Hematopoietic multipotent progenitor cell (in vitro differentiated cells): ENCODE data around the gene BMP8B. TPM values are rescaled to one million over a fixed set of nuclear protein-coding genes. Genes with fewer than 3 reads are reported as not detected.
A peak's percentile ranks its signal among the peaks of the same experiment; 100 is the strongest.
"Not testable (repeated sequence)": the region's sequence is repeated elsewhere in the genome, so short reads cannot be mapped to it uniquely, and the experiment has no call there.

Experiments
- DNase-seq, 3 donors: peaks; one replicate each; pipeline ENCODE4 v3.0.0-alpha.2; 2011 to 2015; ENCODE audit warnings: low read depth in 2 of 3, low spot score in 2 of 3
- total RNA-seq: library from RNA; depleted of rRNA; stranded (reverse); fragments of >200 nt; gene quantifications from one replicate; pipeline ENCODE4 v1.2.3, GENCODE V29; 2012

Gene BMP8B
- total RNA-seq, 1 donor = 0.27 TPM

GRCh38 chr1:39779821-39780220, 8.8 kb downstream of the BMP8B start:
- no peak for DNase-seq

DNA sequence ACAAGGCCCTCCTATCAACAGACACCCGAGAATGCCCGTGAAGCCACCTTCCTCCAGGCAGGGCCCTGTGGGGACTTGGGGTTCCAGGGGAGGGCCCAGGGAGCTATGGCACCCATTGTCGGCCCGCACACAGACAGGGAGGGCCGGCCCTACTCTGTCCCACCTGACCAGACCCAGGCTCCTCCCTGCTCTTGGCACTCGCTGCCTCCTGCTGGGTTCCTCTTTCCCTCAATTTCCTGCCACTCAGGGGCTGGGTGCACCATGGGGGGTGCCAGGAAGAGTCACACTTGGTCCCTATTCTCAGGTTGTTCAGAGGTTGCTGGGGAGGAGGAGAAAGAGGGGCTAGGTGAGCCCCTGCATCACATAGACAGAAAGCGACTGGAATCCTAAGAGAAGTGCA, 9.5 kb downstream of the BMP8B start:
- peak in 1 of 3 donors; percentile 52 for DNase-seq

GRCh38 chr1:39778463-39779099, 10.1 kb downstream of the BMP8B start:
- DNase-seq = not testable (repeated sequence)

DNA sequence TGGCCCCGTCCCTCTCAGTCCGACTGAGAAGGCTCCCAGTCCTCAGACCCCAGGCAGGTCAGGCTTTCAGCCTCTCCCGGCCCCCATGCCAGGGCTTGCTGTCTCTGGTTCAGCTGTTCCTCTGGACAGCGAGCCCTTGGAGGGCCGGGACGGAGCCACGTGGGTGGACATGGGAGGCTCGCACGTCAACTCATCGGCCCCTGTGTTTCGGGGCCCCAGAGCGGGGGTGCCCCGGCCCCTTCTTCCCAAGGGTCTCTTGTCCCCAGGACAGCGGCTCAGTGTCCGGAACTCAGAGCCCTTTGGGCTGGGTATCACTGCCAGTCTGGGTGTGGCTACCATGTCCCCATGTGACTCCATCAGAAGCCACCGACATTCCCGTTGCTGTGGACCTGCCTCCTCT, 10.8 kb downstream of the BMP8B start:
- not testable (repeated sequence) for DNase-seq

DNA sequence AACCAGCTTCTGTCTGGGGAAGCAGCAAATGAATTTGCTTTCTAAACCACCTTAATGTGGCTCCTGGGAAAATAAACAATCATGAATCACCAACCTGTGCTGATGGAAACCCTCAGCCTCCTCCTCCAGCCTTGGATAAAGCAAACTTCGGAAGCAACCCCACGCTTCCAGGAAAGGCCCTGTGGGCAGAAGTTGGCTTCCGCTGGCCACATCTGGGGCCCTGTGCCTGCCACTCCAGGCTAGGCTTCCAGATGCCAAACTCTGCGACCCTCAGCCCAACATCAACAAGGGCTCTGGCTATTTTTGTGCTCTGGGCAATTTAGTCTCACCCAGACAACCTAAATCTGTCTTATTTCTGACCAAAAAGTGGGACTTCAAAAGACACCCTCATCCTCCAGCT, 11.4 kb downstream of the BMP8B start:
- DNase-seq = no peak

DNA sequence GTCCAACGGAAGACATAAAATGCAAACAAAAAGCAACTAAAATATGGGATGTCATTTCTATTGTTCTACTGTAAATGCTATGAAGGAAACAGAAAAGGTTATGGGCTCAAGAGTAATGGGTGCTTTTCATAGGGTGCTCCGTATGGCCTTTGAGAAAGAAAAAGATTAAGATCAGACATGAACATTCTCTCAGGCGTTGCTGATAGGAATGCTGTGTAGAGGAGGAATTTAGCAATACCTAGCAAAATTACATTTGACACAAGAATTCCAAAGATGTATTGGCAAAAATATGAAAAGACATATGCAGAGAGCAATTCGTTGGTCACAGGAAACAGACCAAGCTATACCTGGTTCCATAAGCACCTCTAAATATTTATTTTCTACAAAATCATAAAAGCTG, 11.8 kb downstream of the BMP8B start:
- no peak for DNase-seq

- no peak for DNase-seq
Measured at GRCh38 chr1:39776400-39776713, 12.3 kb downstream of the BMP8B start.

DNA sequence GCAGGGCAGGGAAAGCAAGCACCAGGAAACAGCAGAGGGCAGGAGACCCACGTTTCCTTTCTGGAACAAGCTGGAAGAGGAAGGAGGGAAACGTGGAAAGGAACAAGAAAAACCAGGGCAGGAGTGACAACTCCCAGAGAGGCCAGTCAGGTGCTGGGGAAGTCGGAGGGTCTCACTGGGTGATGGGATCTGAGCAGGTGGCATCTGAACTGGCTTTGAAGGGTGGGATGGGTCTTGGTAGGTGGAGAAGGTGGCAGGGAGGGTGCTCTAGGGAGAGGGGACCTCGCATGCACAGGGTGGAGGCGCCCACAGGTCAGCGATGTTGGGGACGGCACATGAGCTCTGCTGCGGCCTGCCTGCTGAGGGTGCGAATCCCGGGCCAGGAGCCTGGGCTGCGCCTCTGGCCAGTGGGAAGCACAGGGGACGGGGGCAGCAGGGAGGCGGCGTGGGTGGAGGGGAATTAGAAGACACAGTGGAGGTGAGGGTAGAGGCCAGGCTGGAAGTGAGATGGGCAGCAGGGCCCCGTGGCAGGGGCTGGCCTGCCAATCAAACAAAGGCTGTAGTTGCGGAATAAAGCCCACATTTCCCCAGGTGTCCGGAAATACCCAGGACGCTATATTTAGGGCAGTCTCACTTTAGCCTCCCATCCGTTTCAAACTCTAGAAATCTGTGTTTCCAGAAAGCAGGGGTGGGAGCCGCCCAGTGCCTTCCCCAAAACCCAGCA, 12.8 kb downstream of the BMP8B start:
- DNase-seq = not testable (repeated sequence)

- not testable (repeated sequence) for DNase-seq
Measured at GRCh38 chr1:39775141-39775540, 13.5 kb downstream of the BMP8B start.

DNA sequence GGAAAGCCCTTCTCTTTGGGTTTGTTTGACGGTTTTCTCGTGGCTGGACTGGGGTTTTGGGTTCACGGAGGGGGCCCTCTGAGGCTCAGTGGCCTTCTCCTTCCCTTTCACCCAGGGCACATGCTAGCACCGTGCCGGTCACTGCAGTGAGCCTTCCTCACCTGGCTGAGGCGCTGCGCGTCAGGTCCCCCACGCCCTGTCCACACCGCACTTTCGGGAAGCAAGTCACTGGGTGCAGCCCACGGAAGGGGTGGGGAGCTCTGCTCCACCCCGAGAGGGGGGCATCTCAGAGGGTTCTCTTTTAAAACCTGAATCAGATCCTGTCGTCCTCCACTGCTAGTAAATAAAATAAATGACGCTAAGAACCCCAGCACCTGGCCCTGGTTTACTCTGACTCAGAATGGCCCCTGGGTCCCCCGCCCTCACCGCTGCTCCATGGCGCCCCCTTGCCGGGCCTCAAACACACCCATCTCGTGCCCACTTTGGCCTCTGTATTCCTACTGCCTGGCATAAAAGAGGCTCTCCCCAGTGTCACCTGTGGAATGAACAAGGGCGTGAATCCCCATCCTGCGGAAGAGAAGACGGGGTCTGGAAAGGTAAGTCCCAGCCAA, 15.2 kb downstream of the BMP8B start:
- not testable (repeated sequence) for DNase-seq

DNA sequence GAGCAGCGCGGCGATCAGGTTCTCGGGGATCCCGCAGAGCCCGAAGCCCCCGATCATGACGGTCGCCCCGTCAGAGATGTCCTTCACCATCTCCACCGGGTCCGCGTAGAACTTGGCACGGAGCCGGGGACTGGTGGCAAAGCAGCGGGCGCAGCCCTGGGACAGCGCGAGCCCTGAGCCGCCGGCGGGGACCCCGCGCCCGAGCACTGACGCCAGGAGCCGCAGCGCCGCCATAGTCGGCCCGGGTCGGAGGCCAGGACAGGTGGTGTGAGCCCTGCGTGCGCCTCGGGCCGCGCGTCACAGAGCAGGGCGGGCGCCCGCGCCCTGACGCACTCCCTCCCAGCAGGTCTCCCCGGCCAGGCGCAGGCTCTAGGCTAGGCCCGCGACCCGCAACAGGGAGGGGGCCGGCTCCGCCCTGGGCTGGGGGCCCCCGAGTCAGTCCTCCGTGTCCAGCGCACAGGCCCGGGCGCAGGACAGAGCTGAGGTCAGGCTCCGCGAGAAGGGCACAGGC, 17.6 kb downstream of the BMP8B start, which contains the start of gene OXCT2:
Gene OXCT2 (minus strand): TSS at position 327 of the 511 bp plus-strand sequence. CDS start 93 bp downstream, at position 234.
- not testable (repeated sequence) for DNase-seq

DNA sequence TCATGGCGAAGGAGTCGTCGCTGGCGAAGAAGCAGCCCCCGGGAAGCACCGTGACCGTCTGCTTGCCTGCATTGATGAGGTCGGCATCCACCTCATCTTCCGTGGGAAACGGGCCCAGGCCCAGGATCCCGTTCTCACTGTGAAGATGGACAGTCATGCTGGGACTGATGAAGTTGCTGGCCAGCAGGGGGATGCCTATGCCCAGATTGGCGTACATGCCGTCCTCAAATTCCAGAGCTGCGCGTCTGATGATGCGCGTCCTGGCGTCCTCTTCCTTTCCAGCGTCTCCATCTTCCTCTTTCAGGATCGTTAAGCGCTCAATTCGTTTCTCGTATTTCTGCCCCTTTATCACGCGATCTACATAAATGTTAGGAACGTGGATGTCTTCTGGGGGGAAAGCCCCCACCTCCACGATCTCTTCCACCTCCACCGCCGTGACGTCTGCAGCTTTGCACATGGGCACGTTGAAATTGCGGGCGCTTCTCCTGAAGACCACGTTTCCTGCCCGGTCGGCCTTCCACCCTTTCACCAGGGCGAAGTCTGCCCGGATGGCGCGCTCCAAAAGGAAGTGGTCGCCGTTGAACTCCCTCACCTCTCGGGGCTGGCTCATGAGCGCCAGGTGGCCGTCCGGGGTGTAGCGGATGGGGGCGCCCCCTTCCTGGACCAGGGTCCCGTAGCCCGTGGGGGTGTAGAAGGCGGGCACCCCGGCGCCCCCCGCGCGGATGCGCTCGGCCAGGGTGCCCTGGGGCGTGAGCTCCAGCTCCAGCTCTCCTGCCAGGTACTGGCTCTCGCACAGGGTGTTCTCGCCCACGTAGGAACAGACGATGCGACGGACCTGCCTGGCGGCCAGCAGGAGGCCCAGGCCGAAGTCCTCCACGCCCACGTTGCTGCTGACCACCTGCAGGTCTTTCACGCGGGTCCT, 18.3 kb downstream of the BMP8B start:
- peak in 1 of 3 donors; percentile 15 for DNase-seq

DNA sequence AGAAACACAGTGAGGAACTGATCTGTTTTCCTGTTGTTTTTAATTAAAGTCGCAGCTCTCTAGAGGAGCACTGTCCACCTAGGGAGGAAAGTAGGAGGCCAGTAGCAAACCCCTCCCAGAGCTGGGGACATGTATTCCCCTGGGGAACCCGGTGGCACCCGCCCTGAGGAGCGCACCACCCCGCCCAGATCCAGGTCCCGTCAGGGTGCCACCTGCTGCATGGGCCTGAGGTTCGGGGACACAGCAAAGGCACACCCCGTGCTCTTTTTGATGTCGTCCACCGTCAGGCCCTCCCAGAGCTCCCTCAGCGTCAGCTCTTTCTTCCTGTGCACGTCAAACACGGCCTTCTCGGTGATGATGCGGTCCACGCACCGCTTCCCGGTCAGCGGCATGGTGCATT, 19.2 kb downstream of the BMP8B start:
- DNase-seq = not testable (repeated sequence)

GRCh38 chr1:39766466-39766865, 22.2 kb downstream of the BMP8B start:
- not testable (repeated sequence) for DNase-seq

DNA sequence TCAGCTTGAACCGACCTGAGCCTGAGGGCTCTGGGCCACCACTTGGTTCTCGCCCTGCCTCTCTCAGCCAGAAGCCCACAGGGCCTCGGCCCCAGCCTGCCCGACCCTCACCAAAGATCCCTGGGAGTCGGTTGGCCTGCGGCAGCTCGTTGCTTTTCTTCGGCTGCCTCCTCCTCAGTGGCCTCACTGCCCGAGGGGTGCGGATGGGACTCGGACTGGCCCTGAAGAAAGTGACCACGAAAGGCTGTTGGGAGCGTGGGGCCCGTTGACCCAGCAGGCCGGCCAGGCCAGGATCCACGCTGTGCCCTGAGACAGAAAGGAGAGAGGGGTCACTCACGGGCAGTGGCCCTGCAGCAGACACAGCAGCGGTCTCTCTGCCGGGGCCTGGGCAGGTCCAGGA, 24.2 kb downstream of the BMP8B start:
- not testable (repeated sequence) for DNase-seq

DNA sequence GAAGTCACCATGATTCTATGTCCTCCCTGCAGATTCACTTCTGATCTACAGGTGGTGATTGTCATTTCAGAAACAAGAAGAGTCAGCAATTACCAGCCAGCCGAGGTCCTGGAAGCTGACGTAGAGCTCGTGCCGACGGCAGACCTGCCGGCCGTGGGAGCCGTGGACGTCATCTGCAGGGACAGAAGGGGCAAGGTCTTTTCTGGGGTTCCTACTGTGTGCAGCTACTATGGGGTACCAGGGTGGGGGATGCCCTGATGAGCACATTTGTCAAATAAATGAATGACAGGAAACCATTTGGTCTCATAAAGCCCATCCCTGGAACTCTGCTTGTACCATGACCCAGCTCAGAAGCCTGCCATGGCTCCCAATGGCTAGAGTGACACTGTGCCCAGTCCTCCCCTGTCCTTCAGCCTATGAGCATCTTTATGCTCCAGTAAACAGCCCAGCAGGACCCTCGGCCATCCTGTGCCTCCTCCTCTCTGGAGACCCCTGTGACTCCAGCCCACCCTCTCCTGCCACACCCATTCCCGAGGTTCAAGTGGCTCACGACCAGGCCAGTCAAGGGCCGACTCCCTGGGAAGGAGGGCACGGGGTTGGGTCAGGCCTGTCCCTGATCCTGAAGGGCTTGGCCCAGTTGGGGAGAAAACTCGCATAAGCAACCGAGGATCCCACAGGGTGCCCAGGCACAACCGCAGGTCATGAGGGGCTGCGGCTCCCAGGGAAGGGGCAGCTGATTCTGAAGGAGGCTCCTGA, 24.9 kb downstream of the BMP8B start:
- DNase-seq = not testable (repeated sequence)

- no peak for DNase-seq
Measured at GRCh38 chr1:39762550-39763540, 25.8 kb downstream of the BMP8B start.

GRCh38 chr1:39761557-39762260, 27.0 kb downstream of the BMP8B start:
- DNase-seq = no peak
